Tibial nerve (tissue), 4 donors: Measurements from ENCODE around the gene PARP3.

Source experiments
- EP300 ChIP-seq, 2 donors: sonication (generic); formaldehyde crosslinking; IDR thresholded peaks; one replicate each; pipeline ENCODE4 v1.6.1; 2017; ENCODE audit warnings: antibody characterized with exemption in 2 of 2, mild to moderate bottlenecking in 1 of 2
- TF ChIP-seq, protein P1 (sequence below), 5 experiments: fragments of 200-600 bp in 3 of 5; fragments of 450-650 bp in 2 of 5; sonication (generic) in 3 of 5; IDR thresholded peaks; one replicate each; pipeline ENCODE4 v1.5.1; 2016 to 2019; ENCODE audit warnings: antibody characterized with exemption in 5 of 5, mild to moderate bottlenecking in 3 of 5, moderate library complexity in 2 of 5

DNA sequence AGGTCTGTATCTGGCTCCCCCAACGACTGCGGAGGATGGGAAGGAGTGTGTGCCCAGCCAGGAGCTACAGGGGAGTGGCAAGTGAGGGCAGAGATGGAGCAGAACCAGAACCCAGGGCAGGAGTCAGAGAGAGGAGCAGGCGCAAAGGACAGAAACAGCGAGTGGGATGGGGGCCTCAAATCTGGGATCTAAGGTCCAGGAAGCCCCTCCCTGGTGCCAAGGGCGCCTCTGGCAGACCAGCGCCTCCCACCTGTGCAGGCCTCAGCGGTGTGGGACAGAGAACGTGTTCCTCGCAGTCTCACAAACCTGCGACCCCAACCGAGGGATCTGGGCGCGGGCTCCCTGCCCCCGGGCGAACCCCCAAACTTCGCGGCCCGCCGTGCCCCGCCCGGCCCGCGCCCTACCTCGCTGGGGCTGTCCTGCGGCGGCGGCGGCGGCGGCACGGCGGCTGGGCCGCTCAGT, 24.8 kb downstream of the PARP3 start:
- TF ChIP-seq, protein P1, sequence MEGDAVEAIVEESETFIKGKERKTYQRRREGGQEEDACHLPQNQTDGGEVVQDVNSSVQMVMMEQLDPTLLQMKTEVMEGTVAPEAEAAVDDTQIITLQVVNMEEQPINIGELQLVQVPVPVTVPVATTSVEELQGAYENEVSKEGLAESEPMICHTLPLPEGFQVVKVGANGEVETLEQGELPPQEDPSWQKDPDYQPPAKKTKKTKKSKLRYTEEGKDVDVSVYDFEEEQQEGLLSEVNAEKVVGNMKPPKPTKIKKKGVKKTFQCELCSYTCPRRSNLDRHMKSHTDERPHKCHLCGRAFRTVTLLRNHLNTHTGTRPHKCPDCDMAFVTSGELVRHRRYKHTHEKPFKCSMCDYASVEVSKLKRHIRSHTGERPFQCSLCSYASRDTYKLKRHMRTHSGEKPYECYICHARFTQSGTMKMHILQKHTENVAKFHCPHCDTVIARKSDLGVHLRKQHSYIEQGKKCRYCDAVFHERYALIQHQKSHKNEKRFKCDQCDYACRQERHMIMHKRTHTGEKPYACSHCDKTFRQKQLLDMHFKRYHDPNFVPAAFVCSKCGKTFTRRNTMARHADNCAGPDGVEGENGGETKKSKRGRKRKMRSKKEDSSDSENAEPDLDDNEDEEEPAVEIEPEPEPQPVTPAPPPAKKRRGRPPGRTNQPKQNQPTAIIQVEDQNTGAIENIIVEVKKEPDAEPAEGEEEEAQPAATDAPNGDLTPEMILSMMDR (IDR thresholded peaks at IDR 0.05), result no peak
- no peak for TF ChIP-seq EP300 (IDR thresholded peaks at IDR 0.05)
